NCI-H2107 (cell line): ENCODE measurements around the gene RAC3.
A peak's percentile ranks its signal among the peaks of the same experiment; 100 is the strongest.

ENCODE experiments used
- DNase-seq: peaks from one replicate; lab custom pipeline; 2025; lab: John Stamatoyannopoulos, UW

Gene RAC3

GRCh38 chr17:82012640-82013295 is 18.7 kb upstream of the RAC3 start:
- DNase-seq: no peak

DNA sequence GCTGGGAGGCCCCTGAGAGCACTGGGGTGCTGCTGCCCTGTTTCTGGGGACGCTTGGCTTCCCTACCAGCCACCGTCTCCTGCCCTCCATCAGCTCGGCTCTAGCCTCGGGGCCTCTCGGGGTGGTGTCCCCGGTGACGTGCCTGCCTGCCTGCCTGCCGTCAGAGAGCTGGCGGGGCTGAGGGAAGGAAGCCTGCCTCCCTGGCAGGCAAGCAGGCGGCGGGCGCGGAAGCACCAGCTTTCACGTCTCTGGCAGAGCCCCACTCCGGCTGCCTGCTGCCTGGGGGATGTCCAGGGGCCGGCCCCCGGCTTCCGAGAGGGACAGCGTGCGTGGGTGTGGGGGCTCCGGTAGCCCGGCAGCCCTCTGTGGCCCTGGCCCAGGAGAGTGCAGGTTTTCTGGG is 18.1 kb upstream of the RAC3 start:
- DNase-seq: no peak

GRCh38 chr17:82013772-82014321 is 17.6 kb upstream of the RAC3 start:
- DNase-seq: no peak

- DNase-seq: no peak
Observed at GRCh38 chr17:82014432-82014831, 17.0 kb upstream of the RAC3 start.

DNA sequence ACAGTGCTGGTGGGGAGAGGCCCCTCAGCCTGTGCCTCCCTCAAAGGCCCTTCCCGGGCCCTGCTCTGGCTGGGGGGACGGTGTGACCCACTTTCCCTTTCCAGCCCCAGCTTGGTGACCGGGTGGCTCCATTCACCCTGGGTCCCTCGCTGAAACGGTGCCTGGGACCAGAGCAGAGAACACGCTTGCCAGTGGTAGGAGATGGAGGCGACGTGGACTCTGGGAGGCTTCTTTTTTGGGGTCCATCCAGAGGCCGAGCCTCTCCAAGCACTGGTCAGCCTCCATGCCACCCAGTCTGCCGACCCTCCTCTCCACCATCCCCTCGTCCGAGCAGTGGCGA is 16.5 kb upstream of the RAC3 start:
- no peak for DNase-seq

GRCh38 chr17:82015311-82015971 is 16.0 kb upstream of the RAC3 start:
- DNase-seq: no peak

- no peak for DNase-seq
Observed at GRCh38 chr17:82016061-82016874, 15.2 kb upstream of the RAC3 start.

- no peak for DNase-seq
Observed at GRCh38 chr17:82016875-82017459, 14.5 kb upstream of the RAC3 start.

DNA sequence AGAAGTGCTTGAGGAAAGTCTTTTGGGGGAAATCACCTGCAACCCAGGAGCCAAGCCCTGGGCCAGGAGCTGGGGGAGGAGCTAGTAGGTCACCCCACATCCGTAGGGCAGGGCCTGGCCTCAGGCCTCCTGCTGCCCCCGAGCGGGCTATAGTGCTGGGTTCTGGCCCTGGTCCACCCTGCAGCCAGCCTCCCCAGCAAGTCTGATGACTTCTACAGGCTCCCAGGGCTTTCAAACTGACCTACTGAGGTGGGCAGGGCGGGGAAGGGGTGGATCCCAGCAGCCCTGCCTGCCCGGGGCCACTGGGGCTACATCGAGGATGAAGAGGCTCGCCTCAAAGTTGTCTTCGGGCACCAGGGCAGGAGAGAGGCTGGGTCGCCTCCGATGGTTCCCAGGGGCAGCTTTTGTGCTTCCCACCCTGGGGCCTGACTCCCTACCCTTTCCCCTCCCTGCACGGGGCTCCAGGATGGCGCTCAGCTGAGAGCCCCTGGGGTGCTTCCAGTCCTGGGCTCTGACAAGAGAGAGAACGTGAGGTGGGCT is 13.8 kb upstream of the RAC3 start:
- DNase-seq: no peak

DNA sequence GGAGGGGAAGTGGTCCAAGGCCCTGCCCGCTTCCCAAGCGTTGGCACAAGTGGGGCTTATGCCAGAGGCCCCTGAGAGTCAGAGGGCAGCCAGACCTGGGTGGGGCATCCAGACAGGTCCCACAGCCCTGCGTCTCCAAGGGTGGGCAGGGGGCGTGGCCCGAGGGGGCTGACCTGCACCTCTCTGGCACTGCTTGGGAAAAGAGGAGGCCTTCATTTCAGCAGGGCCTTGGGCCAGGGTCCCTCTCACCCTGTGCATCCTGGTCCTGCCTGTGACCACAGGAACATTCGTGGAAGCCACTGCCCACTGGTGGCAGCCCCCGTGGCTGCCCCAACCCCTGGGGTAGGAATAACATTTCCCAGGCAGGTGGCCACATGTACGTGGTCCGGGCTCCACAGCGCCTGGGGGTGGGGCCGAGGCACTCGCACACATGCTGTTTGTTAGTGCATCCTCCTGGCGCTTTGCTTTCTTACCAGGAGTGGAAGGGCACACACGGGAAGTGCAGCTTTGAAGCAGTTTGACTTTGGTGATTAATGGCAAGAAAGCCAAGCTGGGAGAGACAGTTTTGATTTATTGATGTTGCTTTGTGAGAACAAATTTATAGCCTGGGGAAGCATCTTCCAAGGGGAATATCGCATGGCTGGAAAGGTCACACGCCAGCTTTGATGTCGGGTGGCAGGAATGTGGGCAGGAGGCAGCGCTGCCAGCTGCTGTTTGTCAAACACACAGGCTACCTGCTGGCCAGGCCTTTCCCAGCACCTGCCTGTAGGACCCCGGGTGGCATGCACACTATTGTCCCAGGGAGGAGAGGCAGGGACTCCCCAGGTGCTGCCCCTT is 13.1 kb upstream of the RAC3 start:
- DNase-seq: no peak

DNA sequence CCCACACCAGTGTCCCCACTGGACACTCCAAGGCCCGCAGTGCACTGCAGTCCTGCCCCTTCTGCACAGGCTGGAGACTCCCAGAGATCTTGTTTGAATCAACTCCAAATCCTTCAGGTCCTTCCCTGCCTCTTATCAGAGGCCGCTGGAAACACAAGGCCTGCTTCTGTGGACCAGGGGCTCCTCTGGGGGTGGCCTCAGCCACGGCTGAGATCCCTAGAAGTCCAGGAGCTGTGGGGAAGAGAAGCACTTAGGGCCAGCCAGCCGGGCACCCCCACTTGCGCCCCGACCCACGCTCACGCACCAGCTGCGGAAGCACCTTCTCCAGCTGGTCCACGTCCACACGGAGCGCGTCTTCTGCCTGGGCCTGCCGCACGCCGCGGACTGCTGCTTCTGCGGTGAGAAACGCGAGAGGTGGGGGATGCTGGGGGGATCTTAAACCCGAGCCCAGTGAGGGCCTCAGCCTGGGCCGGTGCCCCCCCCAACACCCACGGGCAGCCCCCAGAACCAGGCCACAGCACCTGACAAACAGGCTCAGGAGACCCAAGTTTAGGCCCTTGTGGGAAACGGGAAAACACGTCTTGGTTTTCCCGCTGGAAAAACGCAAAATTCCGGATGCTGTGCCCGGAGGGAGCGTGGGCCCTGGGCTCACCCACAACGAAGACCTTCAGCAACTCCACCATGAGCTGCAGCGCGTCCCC is 12.3 kb upstream of the RAC3 start:
- DNase-seq: no peak

GRCh38 chr17:82019690-82020571 is 11.5 kb upstream of the RAC3 start:
- no peak for DNase-seq

GRCh38 chr17:82020572-82021106 is 10.8 kb upstream of the RAC3 start:
- DNase-seq: no peak

DNA sequence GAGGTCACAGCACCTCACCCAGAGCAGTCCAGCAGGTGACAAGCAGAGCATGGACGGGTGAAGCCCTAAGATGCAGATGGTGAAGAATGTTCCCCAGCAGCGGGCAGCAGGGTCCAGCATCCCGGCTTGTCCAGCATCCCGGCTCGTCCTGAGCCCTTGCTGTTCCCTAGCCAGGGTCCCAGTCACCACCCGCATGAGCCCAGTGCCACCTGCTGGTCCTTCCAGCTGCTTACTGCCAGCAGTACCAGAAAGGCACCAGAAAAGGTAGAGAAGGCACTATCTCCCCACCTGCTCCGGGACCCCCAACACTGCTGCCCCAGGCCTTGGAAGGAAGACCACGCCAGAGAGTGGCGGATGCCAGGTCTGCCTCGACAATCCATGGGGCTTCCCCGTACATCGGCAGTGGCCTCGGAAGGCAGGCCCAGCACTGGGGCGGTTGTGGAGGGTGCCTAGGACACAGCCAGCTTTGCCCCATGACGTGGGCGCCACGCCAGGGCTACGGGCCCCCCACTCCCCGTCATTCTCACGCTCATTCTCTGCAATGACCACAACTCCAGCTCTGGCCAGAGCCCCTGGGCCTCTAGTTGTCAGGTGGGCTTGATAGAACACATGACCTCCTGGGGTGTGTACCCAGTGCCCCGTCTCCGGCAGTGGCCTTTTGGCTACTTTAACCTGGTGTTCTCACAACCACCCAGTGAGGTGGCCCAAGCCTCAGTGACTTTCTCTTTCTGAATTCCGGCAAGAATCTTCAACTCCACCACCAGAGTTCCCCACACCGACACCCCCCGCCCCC is 10.2 kb upstream of the RAC3 start:
- peak; percentile 47 for DNase-seq

DNA sequence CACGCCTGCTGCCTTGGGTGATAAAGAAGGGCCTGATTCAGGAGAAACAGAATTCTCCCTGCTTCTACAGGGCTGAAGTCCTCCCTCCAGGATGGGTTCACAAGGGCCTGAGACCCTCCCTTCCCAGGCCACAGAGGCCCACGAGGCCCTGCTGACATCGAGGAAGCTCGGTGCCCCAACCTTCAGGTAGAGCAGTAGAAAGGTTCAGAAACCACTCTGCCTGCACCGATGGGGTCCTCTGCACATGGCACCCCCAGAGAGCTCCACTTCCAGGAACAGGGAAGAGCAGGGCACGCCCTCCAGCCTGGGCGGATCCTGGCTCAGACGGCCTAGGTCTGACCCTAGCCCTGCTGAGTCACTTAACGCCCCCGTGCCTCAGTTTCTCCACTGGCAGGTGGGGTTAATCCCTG is 9.6 kb upstream of the RAC3 start:
- DNase-seq: no peak

GRCh38 chr17:82022310-82022980 is 9.0 kb upstream of the RAC3 start, which contains the start of gene CENPX:
Gene CENPX, minus strand, starts transcription at chr17:82022878. Its CDS starts 17 bp downstream, at chr17:82022861.
- no peak for DNase-seq

- DNase-seq: peak; percentile 98
Observed at GRCh38 chr17:82022981-82023446, 8.5 kb upstream of the RAC3 start, which contains the start of gene LRRC45. Gene LRRC45, plus strand, starts transcription at chr17:82023305. Its CDS starts 339 bp downstream, at chr17:82023644.
